ENCODE results near the gene KRT85.
"Not testable (repeated sequence)": the region's sequence is repeated elsewhere in the genome, so short reads cannot be mapped to it uniquely, and the experiment has no call there.

The KRT85 gene

GRCh38 chr12:52351196-52352059, 15.9 kb downstream of the KRT85 start:
- no peak for FAIRE-seq
- DNase-seq (ENCODE audit: insufficient read length, low spot score) = no peak

- FAIRE-seq (no peak), DNase-seq (ENCODE audit: insufficient read length, low spot score) (no peak)
Measured at GRCh38 chr12:52350786-52351185, 16.5 kb downstream of the KRT85 start.

- FAIRE-seq (no peak), DNase-seq (ENCODE audit: insufficient read length, low spot score) (no peak)
Measured at GRCh38 chr12:52350021-52350620, 17.2 kb downstream of the KRT85 start.

- no peak for DNase-seq (ENCODE audit: insufficient read length, low spot score)
- FAIRE-seq = no peak
Measured at GRCh38 chr12:52349196-52349595, 18.1 kb downstream of the KRT85 start.

GRCh38 chr12:52347551-52348510, 19.4 kb downstream of the KRT85 start:
- FAIRE-seq (no peak), DNase-seq (ENCODE audit: insufficient read length, low spot score) (no peak)

GRCh38 chr12:52347016-52347415, 20.3 kb downstream of the KRT85 start:
- no peak for FAIRE-seq
- DNase-seq (ENCODE audit: insufficient read length, low spot score) = no peak

GRCh38 chr12:52346593-52346992, 20.7 kb downstream of the KRT85 start:
- no peak for FAIRE-seq
- DNase-seq (ENCODE audit: insufficient read length, low spot score) = no peak

GRCh38 chr12:52345041-52345440, 22.2 kb downstream of the KRT85 start:
- DNase-seq (ENCODE audit: insufficient read length, low spot score); FAIRE-seq: not testable (repeated sequence)

GRCh38 chr12:52344111-52344510, 23.2 kb downstream of the KRT85 start:
- DNase-seq (ENCODE audit: insufficient read length, low spot score) (no peak), FAIRE-seq (no peak)

GRCh38 chr12:52343550-52343949, 23.7 kb downstream of the KRT85 start:
- FAIRE-seq (no peak), DNase-seq (ENCODE audit: insufficient read length, low spot score) (no peak)

- DNase-seq (ENCODE audit: insufficient read length, low spot score) = no peak
Measured at GRCh38 chr12:52342781-52343490, 24.3 kb downstream of the KRT85 start.

GRCh38 chr12:52341066-52341580, 26.2 kb downstream of the KRT85 start:
- DNase-seq (ENCODE audit: insufficient read length, low spot score) = no peak
- FAIRE-seq = no peak

More at GRCh38 chr12:52342781-52343490, 24.3 kb downstream of the KRT85 start:
- FAIRE-seq = no peak

GRCh38 chr12:52338241-52338960, 28.9 kb downstream of the KRT85 start:
- DNase-seq (ENCODE audit: insufficient read length, low spot score) = no peak
- FAIRE-seq = no peak

- no peak for DNase-seq (ENCODE audit: insufficient read length, low spot score)
- FAIRE-seq = no peak
Measured at GRCh38 chr12:52337054-52337453, 30.2 kb downstream of the KRT85 start.

- FAIRE-seq = no peak
- DNase-seq (ENCODE audit: insufficient read length, low spot score) = no peak
Measured at GRCh38 chr12:52336641-52337040, 30.6 kb downstream of the KRT85 start.

GRCh38 chr12:52335598-52336262, 31.6 kb downstream of the KRT85 start:
- FAIRE-seq = no peak
- no peak for DNase-seq (ENCODE audit: insufficient read length, low spot score)

- no peak for FAIRE-seq
- no peak for DNase-seq (ENCODE audit: insufficient read length, low spot score)
Measured at GRCh38 chr12:52334185-52334584, 33.1 kb downstream of the KRT85 start.

- FAIRE-seq (no peak), DNase-seq (ENCODE audit: insufficient read length, low spot score) (no peak)
Measured at GRCh38 chr12:52333321-52333720, 34.0 kb downstream of the KRT85 start.

- no peak for FAIRE-seq
- DNase-seq (ENCODE audit: insufficient read length, low spot score) = no peak
Measured at GRCh38 chr12:52332381-52332780, 34.9 kb downstream of the KRT85 start.

All from GM19239 (cell line).